GM21423 (cell line): ENCODE data around the gene NXPH3.
"Not testable (repeated sequence)": the region's sequence is repeated elsewhere in the genome, so short reads cannot be mapped to it uniquely, and the experiment has no call there.

Experiments
- ATAC-seq: cut with Tn5 transposase; IDR thresholded peaks from one replicate; pipeline ENCODE4 v1.9.1; 2021; ENCODE audit warnings: mild to moderate bottlenecking, moderate library complexity; ENCODE audit not compliant: unreplicated experiment

Gene NXPH3

GRCh38 chr17:49554694-49555494 lies 20.8 kb upstream of the NXPH3 start:
- ATAC-seq, result no peak

DNA sequence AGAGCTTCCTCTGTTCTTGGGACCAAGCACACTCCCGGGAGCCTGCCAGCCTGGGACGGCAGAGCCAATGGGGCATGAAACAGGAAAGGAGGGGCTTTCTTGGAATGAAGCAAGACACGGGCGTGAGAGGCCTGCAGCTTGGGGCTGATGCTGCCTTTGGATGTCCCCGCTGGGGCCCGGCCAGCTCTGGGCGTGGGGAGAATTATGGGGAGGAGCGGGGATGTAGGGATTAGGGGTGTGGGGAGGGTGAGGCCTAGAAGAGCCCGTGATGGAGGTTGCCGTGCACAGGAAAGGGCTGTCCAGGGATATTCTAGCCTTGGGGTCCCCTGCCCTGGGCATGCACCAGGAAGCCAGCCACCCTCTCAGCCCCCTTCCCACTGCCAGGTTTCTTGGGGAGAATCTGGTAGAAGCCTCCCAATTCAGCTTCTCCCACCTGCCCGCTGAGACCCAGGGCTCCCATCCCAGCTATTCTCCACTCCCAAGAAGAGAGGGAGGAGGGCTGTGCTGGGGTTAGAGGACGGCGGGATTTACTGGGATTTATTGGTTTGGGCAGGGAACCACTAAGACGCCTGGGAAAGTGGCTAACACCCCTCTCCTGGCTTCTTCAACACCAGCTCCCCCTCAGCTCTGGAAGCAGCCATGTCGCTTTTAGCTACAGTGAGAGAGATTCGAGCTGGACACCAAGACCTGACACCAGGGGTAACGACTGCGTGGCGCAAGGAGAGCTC lies 20.0 kb upstream of the NXPH3 start:
- no peak for ATAC-seq

DNA sequence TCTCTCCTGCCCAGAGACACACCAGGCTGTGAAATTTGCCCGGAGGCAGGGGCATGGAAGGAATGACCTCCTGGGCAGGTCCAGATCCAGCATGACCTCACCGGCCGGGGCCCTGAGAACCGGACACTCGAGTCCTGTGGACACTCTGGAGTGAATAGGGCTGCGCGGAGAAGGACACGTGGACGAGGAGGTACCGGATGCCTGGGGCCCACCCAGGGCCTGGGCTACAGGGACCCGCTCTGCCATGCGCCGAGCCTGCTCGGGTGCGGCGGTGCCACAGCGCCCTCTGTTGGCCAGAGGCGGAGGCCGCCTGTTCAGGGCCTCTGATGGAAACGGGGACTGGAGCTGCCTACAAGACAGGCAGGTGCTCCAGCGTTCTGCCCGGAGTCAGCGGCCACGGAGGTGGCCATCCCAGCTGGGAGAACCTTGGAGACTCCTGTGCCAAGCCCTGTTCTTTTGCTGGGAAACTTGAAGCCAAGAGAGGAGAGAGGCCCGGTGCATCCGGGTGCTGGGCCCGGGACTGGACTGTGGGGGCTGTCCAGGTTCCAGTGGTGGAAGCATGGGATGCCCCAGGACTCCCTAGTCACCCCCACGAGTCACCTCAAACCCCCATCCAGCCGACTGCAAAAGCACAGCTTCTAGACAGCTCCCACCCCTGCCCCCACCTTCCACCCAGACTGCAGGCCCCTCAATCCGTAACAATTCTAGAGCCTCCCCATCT lies 19.3 kb upstream of the NXPH3 start:
- ATAC-seq, result peak; percentile 64

DNA sequence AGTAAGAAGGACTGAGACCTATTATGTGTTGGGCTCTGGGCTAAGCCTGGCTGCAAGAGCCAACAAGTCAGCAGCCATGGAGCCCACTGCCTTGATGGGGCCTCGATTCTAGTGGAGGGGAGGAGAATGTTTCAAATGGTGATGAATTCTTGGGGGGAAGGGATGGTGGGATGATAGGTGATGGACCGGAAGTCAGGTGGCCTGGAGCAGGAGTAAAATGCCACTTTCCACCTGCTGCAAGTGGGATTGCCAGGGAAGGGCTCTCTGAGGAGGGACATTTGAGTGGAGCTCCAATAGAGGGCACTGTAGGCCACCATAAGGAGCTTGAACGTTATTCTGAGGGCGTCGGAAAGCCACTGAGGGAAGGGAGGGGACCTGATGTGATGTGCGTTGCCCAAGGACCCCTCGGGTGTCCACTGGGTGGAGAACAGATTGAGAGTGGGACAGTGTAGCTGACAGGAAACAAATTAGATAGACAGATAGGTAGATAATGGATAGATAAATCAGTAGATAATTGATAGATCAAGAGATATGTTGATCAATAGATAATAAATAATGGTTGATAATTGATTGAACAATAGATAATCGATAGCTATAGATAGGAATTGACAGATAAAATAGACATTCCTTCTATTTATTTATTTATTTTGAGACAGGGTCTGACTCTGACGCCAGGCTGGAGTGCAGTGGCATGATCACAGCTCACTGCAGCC lies 18.2 kb upstream of the NXPH3 start:
- no peak for ATAC-seq

DNA sequence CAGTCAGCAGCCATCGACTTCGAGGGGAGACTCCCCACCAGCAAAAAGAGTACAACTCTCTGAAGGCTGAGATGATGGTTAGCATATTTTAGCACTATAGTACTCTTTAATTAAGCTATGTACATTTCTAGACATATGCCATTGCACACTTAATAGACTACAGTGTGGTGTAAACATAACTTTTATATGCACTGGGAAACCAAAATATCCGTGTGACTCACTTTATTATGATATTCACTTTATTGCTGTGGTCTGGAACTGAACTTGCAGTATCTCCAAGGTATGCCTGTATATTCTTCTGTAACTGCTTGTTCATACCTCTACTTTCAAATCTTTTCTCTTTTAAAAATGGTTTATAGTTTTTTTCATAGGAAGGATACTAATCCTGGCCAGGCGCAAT lies 11.0 kb upstream of the NXPH3 start:
- ATAC-seq, result no peak

DNA sequence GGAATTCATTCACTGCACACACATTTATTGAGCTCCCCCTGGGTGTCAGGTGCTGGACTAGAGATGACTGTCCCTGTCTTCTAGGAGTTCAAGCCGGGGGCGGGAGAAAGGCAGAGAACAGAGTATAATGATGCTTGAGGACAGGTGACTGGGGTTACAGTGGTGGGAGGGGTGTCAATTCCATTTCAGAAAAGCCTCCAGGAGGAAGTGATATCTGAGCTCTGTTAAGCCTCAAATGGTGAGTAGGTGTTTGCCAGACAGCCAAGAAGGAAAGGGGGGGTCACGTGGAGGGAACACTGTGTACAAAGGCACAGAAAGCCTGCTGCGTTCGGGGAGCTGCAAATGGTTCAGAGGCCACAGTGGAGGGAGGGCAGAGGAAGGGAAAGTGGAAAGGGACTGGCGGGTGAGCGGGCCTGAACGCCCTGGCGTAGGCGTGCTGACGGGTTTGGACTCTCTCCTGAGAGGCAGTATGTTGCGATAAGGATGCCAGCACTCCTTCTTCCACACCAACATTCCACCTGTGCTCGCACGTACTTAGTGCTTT lies 9.7 kb upstream of the NXPH3 start:
- no peak for ATAC-seq

DNA sequence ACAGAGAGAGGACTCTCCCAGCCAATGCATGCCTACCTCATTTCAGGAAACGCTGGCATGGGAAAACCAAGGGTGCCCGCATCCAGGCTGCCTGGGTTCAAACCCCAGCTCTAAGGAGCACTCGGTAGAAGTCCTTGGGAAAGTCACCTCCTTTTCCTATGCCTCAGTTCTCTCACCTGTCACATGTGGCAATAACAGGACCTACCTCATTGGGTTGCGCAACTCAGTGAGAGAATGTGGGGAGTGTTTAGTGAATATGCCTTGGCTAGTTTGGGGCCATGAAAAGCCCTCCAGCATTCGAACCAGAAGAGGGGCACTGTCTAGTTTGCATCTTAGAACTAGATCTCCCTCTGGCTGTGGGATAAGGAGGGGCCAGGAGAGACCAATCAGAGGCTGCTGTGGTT lies 9.0 kb upstream of the NXPH3 start:
- no peak for ATAC-seq

DNA sequence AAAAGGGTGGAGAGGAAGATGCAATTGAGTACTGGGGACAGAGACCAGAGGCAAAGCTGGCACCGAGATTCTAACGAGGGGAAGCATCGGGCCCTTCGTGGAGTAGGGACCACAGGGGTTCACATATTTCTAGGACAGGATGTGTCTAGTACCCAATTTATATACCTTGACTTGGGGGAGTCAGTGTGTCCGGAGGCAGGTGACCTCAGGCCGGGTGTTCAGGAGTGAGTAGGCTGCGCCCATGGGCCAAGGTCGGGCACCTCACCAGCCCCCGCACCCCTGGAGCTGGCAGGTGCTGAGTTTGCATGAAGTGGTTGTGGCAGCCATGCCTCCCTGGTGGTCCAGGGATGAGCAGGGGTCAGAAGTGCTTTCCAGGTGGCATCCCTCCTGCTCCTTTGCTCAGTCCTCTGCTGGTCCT lies 8.6 kb upstream of the NXPH3 start:
- no peak for ATAC-seq

DNA sequence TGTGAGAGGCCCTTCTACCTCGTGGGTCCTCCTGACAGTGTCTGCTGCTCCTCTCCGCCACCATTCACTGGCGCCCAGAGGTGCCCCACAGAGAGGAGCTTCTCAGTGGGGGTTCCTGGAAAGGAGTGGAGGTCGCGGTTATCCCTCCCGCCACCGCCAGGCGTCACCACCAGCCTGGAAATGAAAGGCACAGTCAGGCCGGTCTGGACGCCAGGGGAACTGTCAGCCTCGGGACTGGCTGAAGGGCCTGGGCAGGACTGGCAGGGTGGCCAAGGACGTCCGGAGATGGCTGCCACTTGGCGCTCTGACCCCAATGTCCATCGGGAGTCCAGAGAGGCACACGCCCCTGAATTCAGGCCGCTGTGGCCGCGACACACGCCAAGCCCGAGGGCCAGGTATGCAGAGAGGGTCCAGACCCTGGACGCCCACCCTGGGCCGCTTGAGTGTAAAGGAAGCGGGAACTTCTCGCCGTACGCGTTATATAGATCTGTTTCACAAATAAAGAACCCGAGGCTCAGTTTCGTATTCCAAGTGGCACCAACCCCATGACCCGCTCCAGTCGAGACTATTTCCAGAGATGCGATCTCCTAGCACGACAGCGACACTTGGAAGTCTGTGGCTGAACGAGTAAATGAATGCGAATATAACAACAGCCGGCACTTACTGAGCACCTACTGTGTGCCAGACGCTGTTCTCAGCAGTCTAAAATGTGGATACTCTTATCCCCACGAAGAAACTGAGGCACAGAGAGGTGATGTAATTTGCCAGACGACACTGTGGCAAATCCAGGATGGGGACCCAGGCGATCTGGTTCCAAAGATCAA lies 7.6 kb upstream of the NXPH3 start:
- ATAC-seq, result no peak

DNA sequence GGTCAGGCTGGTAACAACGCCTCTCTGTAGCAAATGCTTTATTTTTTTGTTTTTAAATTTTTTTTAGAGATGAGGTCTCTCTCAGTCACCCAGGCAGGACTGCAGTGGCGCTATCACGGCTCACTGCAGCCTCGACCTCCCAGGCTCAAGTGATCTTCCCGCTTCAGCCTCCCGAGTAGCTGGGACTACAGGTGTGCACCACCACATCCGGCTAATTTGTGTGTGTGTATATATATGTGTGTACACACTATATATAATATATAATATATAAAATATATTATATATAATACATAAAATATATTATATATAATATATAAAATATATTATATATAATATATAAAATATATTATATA lies 7.0 kb upstream of the NXPH3 start:
- ATAC-seq, result not testable (repeated sequence)

DNA sequence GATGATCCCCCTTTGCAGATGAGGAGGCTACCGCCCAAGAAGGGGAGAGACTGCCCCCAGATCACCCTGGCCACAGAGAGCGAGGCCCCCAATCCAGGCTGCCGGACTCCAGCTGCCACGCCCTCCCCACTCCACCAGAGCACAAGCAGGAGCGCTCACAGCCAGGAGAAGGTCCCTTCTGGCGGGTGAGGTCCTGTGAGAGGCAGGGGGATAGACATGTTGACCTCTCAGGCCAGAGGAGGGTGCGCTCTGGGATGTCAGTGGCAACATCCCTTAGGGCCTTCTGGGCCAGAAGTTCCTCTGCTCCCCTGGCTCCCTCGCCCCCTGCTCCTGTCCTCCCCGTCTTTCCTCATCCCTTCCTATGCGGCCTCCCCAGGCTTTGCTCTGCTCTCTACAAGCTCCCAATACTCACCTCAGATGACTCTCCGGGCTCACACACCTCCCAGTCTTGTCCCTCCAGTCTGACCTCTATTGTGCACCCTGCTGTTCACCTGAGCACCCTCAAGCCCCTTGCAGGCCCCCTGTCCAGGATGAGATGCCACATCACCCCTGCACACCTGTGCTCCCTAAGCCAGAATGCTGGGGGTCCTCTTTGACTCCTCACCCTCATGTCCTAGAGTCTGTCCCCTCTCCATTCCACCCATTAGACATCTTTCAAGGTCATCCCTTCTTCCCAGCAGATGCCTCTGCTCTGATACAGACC lies 5.0 kb upstream of the NXPH3 start:
- ATAC-seq, result no peak

DNA sequence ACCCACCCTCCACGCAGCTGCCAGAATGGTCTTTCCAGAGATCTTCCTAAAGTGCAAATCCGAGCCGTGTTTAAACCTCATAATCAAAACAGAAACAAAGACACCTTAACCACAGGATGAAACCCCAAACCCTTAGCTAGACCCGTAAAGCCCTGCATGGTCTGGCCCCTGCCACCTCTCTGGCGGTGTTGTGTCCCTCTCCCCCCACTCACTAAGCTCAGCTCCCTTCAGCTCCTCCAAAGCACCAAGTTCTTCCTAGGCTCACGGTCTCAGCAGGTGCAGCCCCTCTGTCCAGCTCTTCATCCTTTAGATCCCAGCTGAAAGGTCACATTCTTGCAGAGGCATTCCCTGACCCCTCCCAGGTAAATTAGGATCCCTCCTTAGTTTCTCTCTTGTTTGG lies 4.4 kb upstream of the NXPH3 start:
- ATAC-seq, result no peak

- ATAC-seq, result no peak
Observed at GRCh38 chr17:49571764-49572163, 3.9 kb upstream of the NXPH3 start.

- ATAC-seq, result no peak
Observed at GRCh38 chr17:49572226-49572625, 3.4 kb upstream of the NXPH3 start.

DNA sequence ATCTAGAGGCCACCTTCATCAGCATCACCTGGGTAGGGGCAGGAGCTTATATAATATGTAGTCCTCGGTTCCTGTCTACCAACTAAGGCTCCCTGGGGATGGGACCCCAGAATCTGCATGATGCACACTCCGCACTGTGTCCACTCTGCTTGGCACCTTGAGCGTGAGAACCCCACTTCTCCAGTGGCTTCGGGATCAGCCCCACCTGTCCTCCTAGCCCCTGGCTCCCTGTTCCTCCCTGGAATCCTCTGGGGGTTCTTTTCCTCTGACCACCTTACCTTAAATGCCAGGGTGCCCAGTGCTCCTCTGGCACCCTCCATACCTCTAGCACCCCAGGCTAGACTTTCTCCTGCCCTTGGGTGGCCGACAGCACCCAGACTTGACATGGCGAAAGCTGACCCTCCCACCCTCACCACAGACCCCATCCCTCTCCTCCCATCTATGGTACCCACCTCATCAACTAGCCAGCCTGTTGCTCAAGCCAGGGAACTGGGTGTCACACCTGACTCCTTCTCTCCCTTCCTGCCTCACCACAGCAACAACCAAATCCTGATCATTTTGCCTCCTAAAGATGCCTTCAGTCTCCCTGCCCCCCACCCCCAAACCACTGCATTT lies 2.8 kb upstream of the NXPH3 start:
- no peak for ATAC-seq

DNA sequence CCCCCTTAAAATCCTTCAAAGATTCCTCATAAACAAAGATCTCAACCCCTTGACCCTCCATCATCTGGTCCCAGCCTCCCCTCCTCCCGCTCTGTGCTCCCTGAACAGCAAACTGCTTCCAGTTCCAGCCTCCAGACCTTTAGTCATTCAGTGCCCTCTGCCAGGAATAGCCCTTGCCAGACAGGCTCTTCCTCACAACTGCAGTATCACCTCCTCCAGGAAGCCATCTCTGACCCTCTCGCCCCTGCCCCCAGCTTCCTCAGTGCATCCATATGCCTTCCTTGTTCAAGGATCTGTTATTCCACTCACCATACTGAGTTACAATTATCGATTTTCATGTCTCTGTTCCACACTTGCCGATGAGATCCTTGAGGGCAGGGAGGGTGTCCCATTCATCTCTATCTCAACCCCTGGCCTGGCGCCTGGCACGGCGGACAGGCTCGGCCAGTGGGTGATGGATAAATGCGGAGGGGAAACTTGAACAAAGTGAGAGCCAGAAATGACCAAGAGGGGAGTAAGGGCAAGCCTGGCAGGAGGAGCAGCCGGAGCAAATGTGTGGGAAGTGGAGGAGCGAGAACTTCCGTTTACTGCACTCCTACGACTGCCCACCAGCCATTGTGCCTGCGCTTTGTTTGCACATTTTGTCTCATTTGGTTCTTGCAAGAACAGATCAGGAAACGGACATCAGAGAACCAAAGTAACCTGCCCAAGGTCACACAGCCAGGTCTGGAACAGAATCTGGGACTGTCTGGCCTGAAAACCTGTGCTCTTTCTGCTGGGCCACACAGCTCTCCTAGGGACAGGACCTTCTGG lies 2.0 kb upstream of the NXPH3 start:
- no peak for ATAC-seq

DNA sequence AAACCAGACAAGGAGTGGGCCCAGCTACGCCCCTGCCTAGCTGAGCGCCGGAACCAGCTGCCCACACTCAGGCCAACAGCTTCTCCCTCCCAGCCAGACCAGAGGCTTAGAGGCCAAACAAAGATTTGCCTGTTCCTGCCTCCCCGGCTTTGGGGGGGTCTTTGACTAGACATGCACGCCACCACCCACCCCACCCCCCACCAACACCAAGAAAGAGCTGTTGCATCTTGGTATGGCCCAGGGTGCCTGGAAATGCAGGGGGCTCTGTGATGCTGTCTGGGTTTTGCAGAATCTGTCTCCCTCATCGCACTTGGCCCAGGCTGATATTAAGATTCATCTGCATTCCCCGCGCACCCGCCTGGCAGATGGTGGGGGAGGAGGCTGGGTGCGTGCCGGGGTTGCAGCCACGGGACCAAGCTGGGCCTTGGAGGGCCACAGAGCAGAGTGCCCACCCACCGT lies 1.3 kb upstream of the NXPH3 start:
- no peak for ATAC-seq
